K562 (cell line): ENCODE data around the gene BGLAP. TPM values are rescaled to one million over a fixed set of nuclear protein-coding genes. Genes with fewer than 3 reads are reported as not detected.

ENCODE experiments used
- BMI1 ChIP-seq: fragments of 150-350 bp; IDR thresholded peaks from 2 replicates; pipeline ENCODE4 v1.6.1; 2014; ENCODE audit warnings: low read length
- ESRRA ChIP-seq: fragments of 450-650 bp; IDR thresholded peaks from 2 replicates; pipeline ENCODE4 v1.6.1; 2014; ENCODE audit warnings: low read depth, mild to moderate bottlenecking, moderate library complexity, borderline replicate concordance
- GATAD2B ChIP-seq: fragments of 450-650 bp; IDR thresholded peaks from 2 replicates; pipeline ENCODE4 v1.6.1; 2017; ENCODE audit warnings: mild to moderate bottlenecking, borderline replicate concordance
- HLTF ChIP-seq: fragments of 450-650 bp; IDR thresholded peaks from 2 replicates; pipeline ENCODE4 v1.6.1; 2016
- KDM5B ChIP-seq: fragments of 200-600 bp; sonication (generic); IDR thresholded peaks from 2 replicates; pipeline ENCODE4 v1.6.1; 2012; ENCODE audit warnings: low read depth, mild to moderate bottlenecking, moderate library complexity, low read length, control low read depth, inconsistent platforms; ENCODE audit not compliant: insufficient replicate concordance
- MIER1 ChIP-seq: fragments of 450-650 bp; IDR thresholded peaks from 2 replicates; pipeline ENCODE4 v1.6.1; 2016; ENCODE audit warnings: antibody characterized with exemption, mild to moderate bottlenecking, low read depth
- NR2C1 ChIP-seq, 2 experiments: fragments of 450-650 bp; IDR thresholded peaks; 2 replicates each; pipeline ENCODE4 v1.6.1; 2017; ENCODE audit warnings: mild to moderate bottlenecking in 2 of 2, antibody characterized with exemption in 1 of 2, inconsistent platforms in 1 of 2, missing compliant biosample characterization in 1 of 2, missing genetic modification characterization in 1 of 2
- PRMT5 ChIP-seq: sonication (generic); formaldehyde crosslinking; IDR thresholded peaks from 2 replicates; pipeline ENCODE4 v1.5.0; 2020; ENCODE audit warnings: missing genetic modification reagents
- SIN3A ChIP-seq, 2 experiments: fragments of 150-350 bp in 1 of 2; IDR thresholded peaks; 2 replicates each; pipeline ENCODE4 v1.6.1; 2011 to 2016; ENCODE audit warnings: borderline replicate concordance in 2 of 2, low read depth in 2 of 2, low read length in 2 of 2, mild to moderate bottlenecking in 2 of 2, moderate library complexity in 2 of 2; ENCODE audit not compliant: control insufficient read depth in 1 of 2
- TSC22D4 ChIP-seq: fragments of 450-650 bp; IDR thresholded peaks from 2 replicates; pipeline ENCODE4 v1.6.1; 2016; ENCODE audit warnings: missing genetic modification characterization, missing biosample characterization, control low read depth
- U2AF1 ChIP-seq: fragments of 200-400 bp; formaldehyde crosslinking; optimal IDR thresholded peaks from 2 replicates; pipeline ENCODE3; 2017; ENCODE audit warnings: mild to moderate bottlenecking, low read depth, low read length, moderate library complexity
- ZEB2 ChIP-seq: fragments of 450-650 bp; IDR thresholded peaks from 2 replicates; pipeline ENCODE4 v1.6.1; 2016
- ZNF263 ChIP-seq: sonication (generic); formaldehyde crosslinking; IDR thresholded peaks from 2 replicates; pipeline ENCODE4 v1.8.0; 2022; ENCODE audit warnings: mild to moderate bottlenecking, missing genetic modification reagents, borderline replicate concordance
- polyA plus RNA-seq, 8 experiments: library from polyadenylated mRNA; depleted of rRNA in 4 of 8; stranded (reverse) in 5 of 8; unstranded in 3 of 8; fragments of >200 nt; fragmentation: Nextera tagmentation in 2 of 8; fragmentation: Illumina TruSeq in 1 of 8; extraction: Ambion mirVana in 2 of 8; extraction: Trizol in 1 of 8; gene quantifications; 2 replicates each; pipeline versions ENCODE4 v1.2.1 to v1.2.3, GENCODE V29; 2011 to 2014; ENCODE audit warnings: inconsistent platforms in 1 of 8, missing spikeins in 1 of 8
- total RNA-seq, 7 experiments: library from RNA; depleted of rRNA in 6 of 7; stranded (reverse); fragments of >200 nt in 6 of 7; fragmentation: Illumina TruSeq in 2 of 7; extraction: Trizol in 2 of 7; gene quantifications; 2 replicates each; pipeline versions ENCODE4 v1.2.1 to v1.2.3, GENCODE V29; 2011 to 2021; ENCODE audit warnings: low replicate concordance in 1 of 7

Gene BGLAP
- total and polyA plus RNA-seq, 9 of the 15 experiments (the other 6 are each of a cell fraction or from before 2014, with no cell fraction given), result 0.15 to 1.4 (median 0.28) TPM; not detected in 3

DNA sequence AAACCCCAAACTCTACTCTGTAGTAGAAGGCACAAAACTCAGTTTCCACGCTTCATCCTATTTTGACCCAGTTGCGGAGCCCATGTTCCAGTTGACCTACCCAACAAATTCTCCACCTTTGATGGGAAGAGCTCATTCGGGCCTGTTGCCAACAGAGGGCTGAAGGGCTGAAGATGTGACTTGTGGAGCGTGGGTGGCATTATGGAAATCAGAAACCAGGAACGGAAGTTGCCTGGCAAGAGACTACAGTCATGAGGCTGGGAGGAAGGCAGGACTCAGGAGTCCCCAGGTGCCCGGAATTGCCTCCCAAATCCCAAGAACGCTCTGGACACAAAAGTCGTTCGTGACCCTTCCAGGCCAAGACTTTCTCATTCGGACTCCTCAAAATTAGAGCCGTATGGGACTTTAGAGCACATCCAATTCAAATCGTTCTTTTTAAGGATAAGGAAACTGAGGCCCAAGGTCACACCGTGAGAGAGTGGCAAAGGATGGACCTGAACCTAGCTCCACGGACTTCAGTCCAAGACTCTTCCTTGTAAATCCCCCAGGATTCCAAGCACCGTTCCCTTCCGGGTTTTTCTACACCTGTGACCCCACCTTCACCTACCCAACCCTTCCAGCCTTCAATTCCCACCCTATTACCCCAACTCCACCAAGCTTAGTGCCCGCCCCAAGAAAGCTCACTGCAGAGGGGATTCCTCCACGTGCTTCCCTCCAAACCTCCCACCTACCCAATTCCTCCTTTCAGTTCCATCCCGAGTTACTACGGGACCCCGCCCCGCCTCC lies 39.9 kb downstream of the BGLAP start (continued):
- TF ChIP-seq MIER1 (0 out of 2 replicates have a peak, but pooled peaks have one; percentile 21), KDM5B (no peak), HLTF (peak; percentile 58; the same call in 1 of the 2 replicates), TSC22D4 (tag) (no peak), ZNF263 (CRISPR knock-in tag) (0 out of 2 replicates have a peak, but pooled peaks have one; percentile 4), BMI1 (no peak), NR2C1 (IDR thresholded peaks at IDR 0.05) (peak; percentile 53; the same call in 1 of the 2 replicates), NR2C1 (tag; IDR thresholded peaks at IDR 0.05) (no peak), ZEB2 (peak; percentile 80), ESRRA (peak; percentile 56; the same call in 1 of the 2 replicates), SIN3A (IDR thresholded peaks at IDR 0.05; ENCODE audit: borderline replicate concordance in 2 of 2, control insufficient read depth in 1 of 2, low read depth in 2 of 2, low read length in 2 of 2) (peak; percentile 15 to 17; a peak in 1 of 4 replicates), U2AF1 (no peak), PRMT5 (no peak), GATAD2B (no peak)
- TF ChIP-seq, all 486 proteins: peak for 31
